ENCODE results near the gene CRIP2.

The CRIP2 gene

DNA sequence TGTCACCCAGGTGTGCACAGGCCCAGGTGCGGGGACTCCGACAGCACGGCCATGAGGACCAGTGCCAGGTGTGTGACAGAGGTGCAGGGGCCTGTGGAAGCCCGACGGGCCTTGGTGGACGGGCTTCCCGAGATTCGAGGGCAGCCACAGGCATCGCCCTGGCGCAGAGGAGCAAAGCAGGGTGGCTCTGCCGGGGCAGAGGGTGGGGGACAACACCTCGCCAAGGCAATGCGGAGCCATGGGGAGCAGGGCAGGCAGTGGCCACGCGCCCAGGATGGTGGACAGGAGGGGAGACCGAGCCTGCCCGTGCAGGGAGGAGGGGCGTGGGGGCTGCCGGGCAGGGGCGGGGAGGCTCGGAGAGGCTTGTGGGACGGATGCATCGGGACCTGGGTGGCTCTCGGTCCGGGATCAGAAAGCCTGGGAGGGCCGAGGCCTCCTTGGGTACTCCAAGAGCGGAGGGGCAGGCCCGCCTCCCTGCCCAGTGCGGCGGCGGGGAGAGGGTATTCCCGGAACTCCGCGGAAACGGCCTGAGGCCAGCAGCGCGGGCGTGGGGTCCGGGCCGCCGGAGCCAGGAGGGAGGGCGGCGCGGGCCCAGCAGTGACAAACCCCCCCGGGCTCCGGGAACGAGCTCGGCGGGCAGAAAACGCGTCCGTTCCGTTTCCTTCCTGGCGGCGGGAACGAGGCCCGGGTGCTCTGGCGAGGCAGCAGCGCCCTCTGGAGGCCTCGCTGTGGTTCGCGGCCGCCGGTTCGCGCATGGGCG, 53.4 kb downstream of the CRIP2 start:
- peak; percentile 49 for DNase-seq (ENCODE audit: low spot score)

DNA sequence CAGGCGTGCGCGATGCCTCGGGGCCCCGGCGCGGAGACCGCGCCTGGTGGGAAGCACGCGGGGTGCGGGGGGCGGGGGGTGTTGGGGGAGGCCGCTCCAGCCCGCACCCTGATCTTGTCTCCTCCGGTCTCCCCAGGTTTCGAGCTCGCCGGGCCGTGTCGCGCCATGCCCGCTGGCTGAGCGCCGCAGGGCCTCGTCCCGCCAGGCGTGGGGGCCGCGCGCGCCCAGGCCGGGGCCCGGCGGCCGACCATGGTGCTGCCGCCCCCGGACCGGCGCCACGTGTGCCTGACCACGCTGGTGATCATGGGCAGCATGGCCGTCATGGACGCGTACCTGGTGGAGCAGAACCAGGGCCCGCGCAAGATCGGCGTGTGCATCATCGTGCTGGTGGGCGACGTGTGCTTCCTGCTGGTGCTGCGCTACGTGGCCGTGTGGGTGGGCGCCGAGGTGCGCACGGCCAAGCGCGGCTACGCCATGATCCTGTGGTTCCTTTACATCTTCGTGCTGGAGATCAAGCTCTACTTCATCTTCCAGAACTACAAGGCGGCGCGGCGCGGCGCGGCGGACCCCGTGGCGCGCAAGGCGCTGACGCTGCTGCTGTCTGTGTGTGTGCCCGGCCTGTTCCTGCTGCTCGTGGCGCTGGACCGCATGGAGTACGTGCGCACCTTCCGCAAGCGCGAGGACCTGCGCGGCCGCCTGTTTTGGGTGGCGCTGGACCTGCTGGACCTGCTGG, 54.1 kb downstream of the CRIP2 start:
- no peak for DNase-seq (ENCODE audit: low spot score)

- no peak for DNase-seq (ENCODE audit: low spot score)
Observed at GRCh38 chr14:105529319-105529568, 54.6 kb downstream of the CRIP2 start.

Data from hematopoietic multipotent progenitor cell treated with erythropoietin and hydrocortisone succinate and interleukin-3 and kit ligand, for 17 days (in vitro differentiated cells).